GM12892 (cell line): ENCODE measurements around the gene NELFB.

ENCODE experiments used
- POLR2A ChIP-seq: IDR thresholded peaks from 2 replicates; pipeline ENCODE4 v1.6.1; 2011; ENCODE audit warnings: low read depth, low read length, control low read depth
- POLR2AphosphoS5 ChIP-seq: IDR thresholded peaks from 2 replicates; pipeline ENCODE4 v1.6.1; 2011; ENCODE audit warnings: low read depth, low read length, control low read depth
- TAF1 ChIP-seq: IDR thresholded peaks from 2 replicates; pipeline ENCODE4 v1.6.1; 2011; ENCODE audit warnings: low read depth, mild to moderate bottlenecking, control low read depth, low read length, borderline replicate concordance

DNA sequence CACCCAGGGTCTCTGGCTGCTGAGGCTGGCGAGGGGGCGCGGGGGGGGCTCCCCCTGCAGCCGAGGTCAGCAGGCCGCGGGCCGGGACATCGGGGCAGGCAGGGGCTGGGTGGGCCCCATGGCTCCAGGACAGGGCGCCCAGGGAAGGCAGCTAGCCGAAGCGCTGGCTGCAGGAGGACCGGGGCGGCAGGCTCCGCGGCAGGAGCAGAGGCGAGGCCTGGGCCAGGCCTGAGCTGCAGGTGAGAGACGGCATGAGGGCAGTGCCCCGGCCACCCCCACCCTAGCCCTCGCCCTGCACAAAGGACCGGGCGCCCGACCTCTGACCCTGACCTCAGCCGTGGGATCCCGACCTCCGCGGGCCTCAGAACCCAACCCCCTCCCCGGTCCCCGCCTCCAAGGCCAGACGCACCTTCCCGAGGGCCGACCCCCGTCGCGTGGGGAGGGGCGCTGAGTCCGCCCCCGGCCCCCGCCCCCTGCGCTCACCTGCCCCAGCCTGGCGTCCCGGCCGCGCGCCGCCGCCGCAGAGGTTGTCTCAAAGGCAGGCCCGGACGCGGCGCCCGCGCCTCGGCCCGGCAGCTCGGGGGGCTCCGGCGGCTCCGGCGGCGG lies 33.5 kb upstream of the NELFB start:
- TF ChIP-seq POLR2A (no peak), POLR2AphosphoS5 (no peak), TAF1 (no peak)
